Measurements from ENCODE around the gene ADAMTSL3. TPM values are rescaled to one million over a fixed set of nuclear protein-coding genes. Genes with fewer than 3 reads are reported as not detected.

The ADAMTSL3 gene
- total RNA-seq, 1 donor = under 0.01 TPM

GRCh38 chr15:83853232-83853631 lies 199.3 kb downstream of the ADAMTSL3 start:
- no peak overlapping the region for H3K4me3 ChIP-seq (ENCODE audit: low read depth, low read length)
- no peak for DNase-seq (ENCODE audit: low read depth)
- no peak for TF ChIP-seq CTCF (IDR thresholded peaks at IDR 0.05; ENCODE audit: insufficient read depth, low read depth, low read length)

- H3K4me3 ChIP-seq (ENCODE audit: low read depth, low read length) = no peak overlapping the region
- no peak for DNase-seq (ENCODE audit: low read depth)
- TF ChIP-seq CTCF (IDR thresholded peaks at IDR 0.05; ENCODE audit: insufficient read depth, low read depth, low read length) = no peak
Measured at GRCh38 chr15:83854321-83854720, 200.4 kb downstream of the ADAMTSL3 start.

GRCh38 chr15:83854950-83855707 lies 201.2 kb downstream of the ADAMTSL3 start:
- DNase-seq (ENCODE audit: low read depth) = peak; percentile 41
- no peak for TF ChIP-seq CTCF (IDR thresholded peaks at IDR 0.05; ENCODE audit: insufficient read depth, low read depth, low read length)
- no peak overlapping the region for H3K4me3 ChIP-seq (ENCODE audit: low read depth, low read length)

GRCh38 chr15:83855956-83856355 lies 202.0 kb downstream of the ADAMTSL3 start:
- no peak for TF ChIP-seq CTCF (IDR thresholded peaks at IDR 0.05; ENCODE audit: insufficient read depth, low read depth, low read length)
- DNase-seq (ENCODE audit: low read depth) = no peak
- no peak overlapping the region for H3K4me3 ChIP-seq (ENCODE audit: low read depth, low read length)

- DNase-seq (ENCODE audit: low read depth) = peak; percentile 54
- H3K4me3 ChIP-seq (ENCODE audit: low read depth, low read length) = no peak overlapping the region
- no peak for TF ChIP-seq CTCF (IDR thresholded peaks at IDR 0.05; ENCODE audit: insufficient read depth, low read depth, low read length)
Measured at GRCh38 chr15:83858820-83859505, 205.0 kb downstream of the ADAMTSL3 start.

GRCh38 chr15:83866692-83867091 lies 212.8 kb downstream of the ADAMTSL3 start:
- no peak overlapping the region for H3K4me3 ChIP-seq (ENCODE audit: low read depth, low read length)
- DNase-seq (ENCODE audit: low read depth) = no peak
- TF ChIP-seq CTCF (IDR thresholded peaks at IDR 0.05; ENCODE audit: insufficient read depth, low read depth, low read length) = no peak

Measured in fibroblast of villous mesenchyme (primary cell).